SK-N-SH treated with all-trans-retinoic acid at 6 μM for 48 hours (cell line): ENCODE results near the gene SCGB1C1.

ENCODE experiments used
- ARNTL ChIP-seq: fragments of 450-650 bp; formaldehyde crosslinking; IDR thresholded peaks from 2 replicates; pipeline ENCODE4 v1.5.0; 2020; ENCODE audit warnings: low read depth, mild to moderate bottlenecking, moderate library complexity, borderline replicate concordance
- BACH2 ChIP-seq: fragments of 250-450 bp; sonication (Bioruptor Pico); IDR thresholded peaks from 2 replicates; pipeline ENCODE4 v1.9.0; 2021; ENCODE audit warnings: mild to moderate bottlenecking, borderline replicate concordance
- CSDC2 ChIP-seq: fragments of 250-450 bp; sonication (Bioruptor Pico); IDR thresholded peaks from 2 replicates; pipeline ENCODE4 v1.5.0; 2020; ENCODE audit warnings: mild to moderate bottlenecking, moderate library complexity
- ESRRG ChIP-seq: fragments of 250-450 bp; sonication (Bioruptor Pico); IDR thresholded peaks from 2 replicates; pipeline ENCODE4 v1.6.1; 2021; ENCODE audit warnings: mild to moderate bottlenecking
- ISL1 ChIP-seq: fragments of 250-450 bp; sonication (Bioruptor Pico); IDR thresholded peaks from 2 replicates; pipeline ENCODE4 v2.1.2; 2022; ENCODE audit warnings: mild to moderate bottlenecking, moderate library complexity
- OSR1 ChIP-seq: fragments of 250-450 bp; sonication (Bioruptor Pico); IDR thresholded peaks from 2 replicates; pipeline ENCODE4 v1.8.0; 2022; ENCODE audit warnings: moderate library complexity, mild to moderate bottlenecking, inconsistent platforms
- PPARA ChIP-seq: fragments of 250-450 bp; sonication (Bioruptor Pico); IDR thresholded peaks from 2 replicates; pipeline ENCODE4 v1.5.0; 2020; ENCODE audit warnings: mild to moderate bottlenecking, borderline replicate concordance
- RARB ChIP-seq: fragments of 250-450 bp; sonication (Bioruptor Pico); IDR thresholded peaks from 2 replicates; pipeline ENCODE4 v1.8.0; 2021; ENCODE audit warnings: mild to moderate bottlenecking, moderate library complexity
- ZC3H10 ChIP-seq: fragments of 250-450 bp; sonication (Bioruptor Pico); IDR thresholded peaks from 2 replicates; pipeline ENCODE4 v1.5.1; 2021; ENCODE audit warnings: mild to moderate bottlenecking, moderate library complexity
- ZFP3 ChIP-seq: fragments of 250-450 bp; sonication (Bioruptor Pico); IDR thresholded peaks from 2 replicates; pipeline ENCODE4 v1.5.0; 2020; ENCODE audit warnings: mild to moderate bottlenecking, moderate library complexity
- ZNF565 ChIP-seq: fragments of 450-650 bp; formaldehyde crosslinking; conservative IDR thresholded peaks from 2 replicates; pipeline ENCODE4 v1.5.0; 2020; ENCODE audit warnings: low read depth, mild to moderate bottlenecking, moderate library complexity
- ZNF8 ChIP-seq: fragments of 450-650 bp; formaldehyde crosslinking; IDR thresholded peaks from 2 replicates; pipeline ENCODE4 v1.5.0; 2020; ENCODE audit warnings: mild to moderate bottlenecking, moderate library complexity
- TF ChIP-seq, protein P1 (sequence below): fragments of 250-450 bp; sonication (Bioruptor Pico); IDR thresholded peaks from 2 replicates; pipeline ENCODE4 v1.8.0; 2020; ENCODE audit warnings: mild to moderate bottlenecking, moderate library complexity, borderline replicate concordance

DNA sequence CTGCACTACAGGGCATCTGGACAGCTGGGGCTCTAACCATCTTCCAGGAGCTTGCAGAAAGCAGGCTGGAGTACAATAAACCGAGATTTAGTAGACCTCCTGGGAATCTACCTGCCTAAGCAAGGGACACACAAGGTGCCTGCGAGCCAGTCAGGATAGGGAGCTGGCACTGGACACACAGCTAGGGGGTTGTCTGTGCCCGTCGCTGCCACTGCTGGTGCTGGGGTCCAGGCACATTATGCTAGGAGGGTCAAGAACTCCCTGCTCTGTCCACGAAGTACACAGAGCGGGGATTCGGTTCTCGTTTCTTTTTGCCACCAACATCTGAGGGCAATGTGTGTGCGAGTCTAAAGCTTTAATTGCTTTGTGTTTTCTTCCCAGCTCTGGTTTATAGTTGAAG is 18.9 kb downstream of the SCGB1C1 start:
- no peak for TF ChIP-seq PPARA
- no peak for TF ChIP-seq ZNF8 (CRISPR knock-in tag)
- TF ChIP-seq ARNTL (CRISPR knock-in tag), result no peak
- TF ChIP-seq, protein P1, sequence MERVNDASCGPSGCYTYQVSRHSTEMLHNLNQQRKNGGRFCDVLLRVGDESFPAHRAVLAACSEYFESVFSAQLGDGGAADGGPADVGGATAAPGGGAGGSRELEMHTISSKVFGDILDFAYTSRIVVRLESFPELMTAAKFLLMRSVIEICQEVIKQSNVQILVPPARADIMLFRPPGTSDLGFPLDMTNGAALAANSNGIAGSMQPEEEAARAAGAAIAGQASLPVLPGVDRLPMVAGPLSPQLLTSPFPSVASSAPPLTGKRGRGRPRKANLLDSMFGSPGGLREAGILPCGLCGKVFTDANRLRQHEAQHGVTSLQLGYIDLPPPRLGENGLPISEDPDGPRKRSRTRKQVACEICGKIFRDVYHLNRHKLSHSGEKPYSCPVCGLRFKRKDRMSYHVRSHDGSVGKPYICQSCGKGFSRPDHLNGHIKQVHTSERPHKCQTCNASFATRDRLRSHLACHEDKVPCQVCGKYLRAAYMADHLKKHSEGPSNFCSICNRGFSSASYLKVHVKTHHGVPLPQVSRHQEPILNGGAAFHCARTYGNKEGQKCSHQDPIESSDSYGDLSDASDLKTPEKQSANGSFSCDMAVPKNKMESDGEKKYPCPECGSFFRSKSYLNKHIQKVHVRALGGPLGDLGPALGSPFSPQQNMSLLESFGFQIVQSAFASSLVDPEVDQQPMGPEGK (CRISPR knock-in tag), result no peak
- no peak for TF ChIP-seq ISL1
- no peak for TF ChIP-seq CSDC2
- TF ChIP-seq RARB (CRISPR knock-in tag), result no peak
- TF ChIP-seq ZC3H10 (CRISPR knock-in tag), result no peak
- TF ChIP-seq ZFP3, result no peak
- TF ChIP-seq OSR1, result no peak
- TF ChIP-seq ESRRG (CRISPR knock-in tag), result no peak
- TF ChIP-seq ZNF565, result no peak
- TF ChIP-seq BACH2 (CRISPR knock-in tag), result no peak
